GM23338 (cell line): ENCODE data around the gene TNIP1.

Source experiments
- CREB1 ChIP-seq: fragments of 250-450 bp; sonication (Bioruptor Pico); IDR thresholded peaks from 2 replicates; pipeline ENCODE4 v1.5.0; 2020; ENCODE audit warnings: low read depth, mild to moderate bottlenecking, moderate library complexity
- EZH2 ChIP-seq: fragments of 200-600 bp; sonication (generic); IDR thresholded peaks from one replicate; pipeline ENCODE4 v1.8.0; 2017; ENCODE audit warnings: antibody characterized with exemption, mild to moderate bottlenecking, low read depth; ENCODE audit not compliant: unreplicated experiment
- EZH2phosphoT487 ChIP-seq: fragments of 200-600 bp; sonication (generic); IDR thresholded peaks from one replicate; pipeline ENCODE4 v1.8.1; 2018; ENCODE audit warnings: antibody characterized with exemption; ENCODE audit not compliant: unreplicated experiment
- JUNB ChIP-seq: IDR thresholded peaks from one replicate; pipeline ENCODE4 v1.6.1; 2016; ENCODE audit warnings: antibody characterized with exemption; ENCODE audit not compliant: unreplicated experiment
- POLR2AphosphoS5 ChIP-seq: IDR thresholded peaks from 2 replicates; pipeline ENCODE4 v1.6.1; 2016; ENCODE audit warnings: antibody characterized with exemption, low read depth
- REST ChIP-seq: IDR thresholded peaks from one replicate; pipeline ENCODE4 v1.6.1; 2018; ENCODE audit warnings: antibody characterized with exemption; ENCODE audit not compliant: unreplicated experiment
- STAT1 ChIP-seq: IDR thresholded peaks from one replicate; pipeline ENCODE4 v1.6.1; 2016; ENCODE audit warnings: antibody characterized with exemption; ENCODE audit not compliant: unreplicated experiment
- ZNF114 ChIP-seq: fragments of 250-450 bp; sonication (Bioruptor Pico); IDR thresholded peaks from 2 replicates; pipeline ENCODE4 v1.5.0; 2020; ENCODE audit warnings: mild to moderate bottlenecking, moderate library complexity
- ZNF331 ChIP-seq: fragments of 250-450 bp; sonication (Bioruptor Pico); IDR thresholded peaks from 2 replicates; pipeline ENCODE4 v1.5.0; 2020; ENCODE audit warnings: low read depth, mild to moderate bottlenecking, moderate library complexity
- TF ChIP-seq, protein P1 (sequence below), 2 experiments: fragments of 200-600 bp in 1 of 2; sonication (generic) in 1 of 2; conservative IDR thresholded peaks; 2 replicates each; pipeline versions ENCODE4 v1.5.1 to v1.6.1; 2016 to 2017; ENCODE audit warnings: antibody characterized with exemption in 2 of 2, low read depth in 2 of 2, mild to moderate bottlenecking in 2 of 2, moderate library complexity in 1 of 2
- TF ChIP-seq, protein P2 (sequence below): IDR thresholded peaks from 2 replicates; pipeline ENCODE4 v1.6.1; 2016; ENCODE audit warnings: antibody characterized with exemption

DNA sequence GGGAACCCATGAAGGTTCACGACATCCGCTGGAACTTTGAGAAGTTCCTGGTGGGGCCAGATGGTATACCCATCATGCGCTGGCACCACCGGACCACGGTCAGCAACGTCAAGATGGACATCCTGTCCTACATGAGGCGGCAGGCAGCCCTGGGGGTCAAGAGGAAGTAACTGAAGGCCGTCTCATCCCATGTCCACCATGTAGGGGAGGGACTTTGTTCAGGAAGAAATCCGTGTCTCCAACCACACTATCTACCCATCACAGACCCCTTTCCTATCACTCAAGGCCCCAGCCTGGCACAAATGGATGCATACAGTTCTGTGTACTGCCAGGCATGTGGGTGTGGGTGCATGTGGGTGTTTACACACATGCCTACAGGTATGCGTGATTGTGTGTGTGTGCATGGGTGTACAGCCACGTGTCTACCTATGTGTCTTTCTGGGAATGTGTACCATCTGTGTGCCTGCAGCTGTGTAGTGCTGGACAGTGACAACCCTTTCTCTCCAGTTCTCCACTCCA, 52.8 kb downstream of the TNIP1 start:
- TF ChIP-seq, protein P1, sequence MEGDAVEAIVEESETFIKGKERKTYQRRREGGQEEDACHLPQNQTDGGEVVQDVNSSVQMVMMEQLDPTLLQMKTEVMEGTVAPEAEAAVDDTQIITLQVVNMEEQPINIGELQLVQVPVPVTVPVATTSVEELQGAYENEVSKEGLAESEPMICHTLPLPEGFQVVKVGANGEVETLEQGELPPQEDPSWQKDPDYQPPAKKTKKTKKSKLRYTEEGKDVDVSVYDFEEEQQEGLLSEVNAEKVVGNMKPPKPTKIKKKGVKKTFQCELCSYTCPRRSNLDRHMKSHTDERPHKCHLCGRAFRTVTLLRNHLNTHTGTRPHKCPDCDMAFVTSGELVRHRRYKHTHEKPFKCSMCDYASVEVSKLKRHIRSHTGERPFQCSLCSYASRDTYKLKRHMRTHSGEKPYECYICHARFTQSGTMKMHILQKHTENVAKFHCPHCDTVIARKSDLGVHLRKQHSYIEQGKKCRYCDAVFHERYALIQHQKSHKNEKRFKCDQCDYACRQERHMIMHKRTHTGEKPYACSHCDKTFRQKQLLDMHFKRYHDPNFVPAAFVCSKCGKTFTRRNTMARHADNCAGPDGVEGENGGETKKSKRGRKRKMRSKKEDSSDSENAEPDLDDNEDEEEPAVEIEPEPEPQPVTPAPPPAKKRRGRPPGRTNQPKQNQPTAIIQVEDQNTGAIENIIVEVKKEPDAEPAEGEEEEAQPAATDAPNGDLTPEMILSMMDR (conservative IDR thresholded peaks at IDR 0.05; ENCODE audit: low read depth in 2 of 2): no peak
- TF ChIP-seq EZH2 (no peak), ZNF331 (CRISPR knock-in tag) (no peak), CREB1 (CRISPR knock-in tag) (no peak), POLR2AphosphoS5 (no peak), JUNB (no peak), EZH2phosphoT487 (no peak), ZNF114 (no peak), REST (no peak), STAT1 (no peak)
- TF ChIP-seq, protein P2, sequence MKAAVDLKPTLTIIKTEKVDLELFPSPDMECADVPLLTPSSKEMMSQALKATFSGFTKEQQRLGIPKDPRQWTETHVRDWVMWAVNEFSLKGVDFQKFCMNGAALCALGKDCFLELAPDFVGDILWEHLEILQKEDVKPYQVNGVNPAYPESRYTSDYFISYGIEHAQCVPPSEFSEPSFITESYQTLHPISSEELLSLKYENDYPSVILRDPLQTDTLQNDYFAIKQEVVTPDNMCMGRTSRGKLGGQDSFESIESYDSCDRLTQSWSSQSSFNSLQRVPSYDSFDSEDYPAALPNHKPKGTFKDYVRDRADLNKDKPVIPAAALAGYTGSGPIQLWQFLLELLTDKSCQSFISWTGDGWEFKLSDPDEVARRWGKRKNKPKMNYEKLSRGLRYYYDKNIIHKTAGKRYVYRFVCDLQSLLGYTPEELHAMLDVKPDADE: no peak
